GM18508 (cell line): ENCODE measurements around the gene ITIH4.

Experiments
- ATAC-seq: cut with Tn5 transposase; IDR thresholded peaks from one replicate; pipeline ENCODE4 v1.9.1; 2021; ENCODE audit warnings: moderate number of reproducible peaks; ENCODE audit not compliant: insufficient read depth, unreplicated experiment

The ITIH4 gene

GRCh38 chr3:52830535-52831258, at the start of gene ITIH4:
Gene ITIH4, minus strand, starts transcription at chr3:52830672. Its CDS starts 30 bp downstream, at chr3:52830642.
- no peak for ATAC-seq

GRCh38 chr3:52880047-52880446, 49.6 kb upstream of the ITIH4 start:
- no peak for ATAC-seq

GRCh38 chr3:52879581-52879980, 49.1 kb upstream of the ITIH4 start:
- ATAC-seq: no peak

DNA sequence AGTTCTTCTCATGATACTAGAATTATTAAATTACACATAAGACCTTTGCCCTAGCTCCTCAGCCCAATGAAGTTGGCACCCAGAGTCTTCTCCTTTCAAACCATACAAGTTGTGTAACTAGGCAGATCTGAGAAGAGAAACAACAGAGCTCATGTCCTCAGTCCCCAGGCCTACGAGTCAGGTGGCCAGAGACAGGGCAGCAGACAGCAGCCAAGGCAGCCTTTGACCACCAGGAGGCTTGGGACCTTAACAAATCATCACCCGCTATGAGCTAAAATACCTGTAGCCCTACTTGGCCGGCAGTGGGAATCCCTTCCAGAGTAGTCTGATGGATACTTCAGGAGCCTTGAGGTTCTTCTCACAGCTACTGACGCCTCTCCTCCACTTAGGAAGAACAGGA, 48.6 kb upstream of the ITIH4 start:
- ATAC-seq: no peak

DNA sequence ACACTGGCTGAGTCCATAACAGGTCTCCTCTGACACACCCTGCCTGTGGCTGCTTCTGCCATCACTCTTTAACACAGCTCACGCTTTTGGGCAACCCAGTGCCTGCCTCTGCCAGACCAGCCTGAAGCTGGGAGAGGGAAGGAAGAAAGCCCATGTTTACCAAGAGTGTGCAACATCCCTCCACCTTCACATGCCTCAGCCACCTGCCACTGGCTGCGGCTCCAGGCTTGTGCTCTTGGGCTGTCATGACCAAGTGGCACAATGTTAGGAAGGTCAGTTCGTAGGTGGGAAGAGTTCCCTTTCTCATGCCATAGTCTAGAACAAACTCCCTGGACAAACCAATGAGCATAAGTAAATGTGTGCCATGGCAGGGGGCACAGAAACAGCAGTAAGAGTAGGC, 46.6 kb upstream of the ITIH4 start:
- no peak for ATAC-seq

GRCh38 chr3:52874864-52875587, 44.6 kb upstream of the ITIH4 start:
- no peak for ATAC-seq

DNA sequence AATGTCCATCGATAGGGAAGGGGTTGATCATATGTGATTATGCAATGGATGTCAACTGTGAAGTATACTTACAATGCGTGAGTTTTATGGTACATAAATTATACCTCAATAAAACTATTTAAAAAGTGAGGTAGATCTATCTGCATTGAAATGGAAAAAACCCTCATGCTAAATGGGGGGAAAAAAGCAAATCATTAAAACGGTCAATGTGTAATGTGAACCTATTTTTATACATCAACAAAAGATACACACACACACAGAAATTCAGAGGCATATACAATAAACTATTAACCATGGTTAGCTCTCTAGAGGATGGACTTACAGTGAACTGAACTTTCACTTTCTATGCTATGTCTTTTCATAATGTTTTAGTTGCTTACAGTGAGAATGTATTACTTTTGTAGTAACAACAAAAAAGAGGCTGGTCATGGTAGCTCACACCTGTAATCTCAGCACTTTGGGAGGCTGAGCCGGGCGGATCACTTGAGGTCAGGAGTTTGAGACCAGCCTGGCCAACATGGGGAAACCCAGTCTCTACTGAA, 43.8 kb upstream of the ITIH4 start:
- no peak for ATAC-seq

DNA sequence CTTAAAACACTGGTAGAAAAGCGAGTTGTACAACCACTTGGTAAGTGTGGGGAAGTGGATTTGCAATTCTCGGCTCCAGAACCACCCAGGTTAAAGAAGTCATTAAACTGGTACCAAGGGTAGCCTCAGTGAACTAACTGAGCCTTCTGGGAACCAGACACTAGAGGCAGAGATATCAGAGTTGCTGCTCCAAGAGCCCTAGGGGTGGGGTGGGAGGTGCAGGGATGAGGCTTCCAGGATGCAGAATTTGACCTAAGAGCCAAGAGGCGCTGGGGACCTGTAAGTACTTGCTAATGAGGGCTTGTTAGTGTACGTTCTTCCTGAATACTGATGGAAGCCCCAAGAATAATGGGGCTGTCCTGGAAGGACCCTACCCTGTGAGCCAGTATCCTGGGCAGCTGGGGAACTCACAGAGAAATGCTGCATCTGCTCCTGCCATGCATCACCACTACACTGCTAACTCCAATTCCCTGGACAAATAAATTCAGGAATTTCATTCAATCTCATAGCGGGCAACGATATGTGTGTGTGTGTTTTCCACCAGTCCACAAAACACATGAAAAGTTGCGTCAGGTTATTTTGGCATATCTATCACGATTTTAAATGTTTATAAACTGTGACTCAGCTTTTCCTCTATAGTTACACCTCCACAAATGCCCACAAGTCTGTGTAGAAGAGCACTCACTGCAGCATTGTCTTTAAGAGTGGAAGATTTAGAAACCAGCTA, 43.1 kb upstream of the ITIH4 start:
- no peak for ATAC-seq

DNA sequence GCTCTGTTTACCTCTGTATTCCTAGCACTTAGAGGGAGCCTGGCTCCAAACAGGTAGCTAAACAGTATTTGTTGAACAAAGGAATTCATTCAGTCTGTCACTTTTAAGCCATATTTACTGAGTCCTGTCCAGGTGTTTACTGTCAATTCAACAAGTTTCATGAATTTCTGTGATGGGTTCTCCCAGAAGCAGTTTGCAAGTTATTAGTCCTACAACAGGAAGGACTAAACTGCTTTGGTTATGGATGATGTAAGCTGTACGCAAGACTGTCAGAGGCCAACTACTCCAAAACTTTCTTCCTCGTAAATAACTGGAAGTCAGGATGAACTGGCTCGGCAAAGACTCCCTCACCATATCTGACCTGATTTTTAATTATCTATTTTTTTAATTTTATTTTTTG, 41.8 kb upstream of the ITIH4 start:
- ATAC-seq: no peak

- ATAC-seq: no peak
Observed at GRCh38 chr3:52871761-52872160, 41.3 kb upstream of the ITIH4 start.

DNA sequence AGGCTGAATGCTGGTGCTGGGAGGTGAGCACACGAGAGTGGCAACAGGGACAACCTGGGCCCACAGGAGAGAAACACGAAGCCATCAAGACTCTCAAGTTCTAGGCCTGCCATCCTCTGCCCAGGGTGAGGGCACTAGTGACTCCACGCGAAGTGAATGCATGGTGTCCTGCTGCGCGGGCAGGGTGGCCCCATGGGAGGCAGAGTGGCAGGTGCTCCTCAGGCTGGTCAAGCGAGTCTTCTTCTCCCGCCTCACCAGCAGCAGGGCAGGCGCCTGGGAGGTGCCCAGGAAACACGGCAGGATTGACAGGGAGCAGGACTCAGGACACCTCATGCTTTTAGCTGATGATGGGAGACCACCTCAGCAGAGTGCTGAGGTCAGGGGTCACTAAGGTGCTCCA, 40.0 kb upstream of the ITIH4 start:
- ATAC-seq: no peak

DNA sequence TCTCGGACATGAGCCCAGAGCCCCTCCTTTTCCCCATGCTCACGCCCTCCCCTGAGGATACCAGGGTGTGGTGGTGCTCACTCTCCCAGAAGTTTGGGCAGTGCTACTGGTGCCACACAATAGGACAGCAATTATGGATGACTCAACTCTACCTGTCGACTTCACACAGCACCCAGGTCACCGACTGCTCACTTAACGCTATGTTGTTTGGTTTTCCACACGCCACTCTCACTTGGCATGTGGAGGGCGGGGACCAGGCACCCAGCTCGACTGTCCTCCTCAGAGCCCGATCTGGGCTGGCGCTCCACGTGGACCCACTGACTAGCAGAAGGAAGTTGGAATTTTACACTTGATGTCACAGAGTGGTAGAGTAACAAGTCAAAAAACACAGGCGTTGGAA, 36.0 kb upstream of the ITIH4 start:
- no peak for ATAC-seq

GRCh38 chr3:52865994-52866393, 35.5 kb upstream of the ITIH4 start:
- no peak for ATAC-seq

DNA sequence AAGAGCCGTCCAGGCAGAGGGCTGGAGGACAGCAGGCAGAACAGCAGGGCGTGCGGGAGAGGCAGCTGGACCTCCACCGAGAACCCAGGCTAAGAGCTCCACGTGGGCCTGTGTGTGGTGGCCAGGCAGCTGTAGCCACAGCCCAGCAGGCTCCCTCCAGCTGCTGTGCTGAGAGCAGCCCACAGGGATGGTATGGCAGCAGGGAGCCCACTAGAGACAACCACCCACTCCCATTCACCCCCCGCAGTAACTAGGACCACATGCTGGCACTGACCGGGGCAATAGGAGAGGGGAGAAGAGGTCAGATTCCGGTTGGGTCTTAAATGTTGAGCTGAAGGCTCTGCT, 29.9 kb upstream of the ITIH4 start:
- no peak for ATAC-seq

DNA sequence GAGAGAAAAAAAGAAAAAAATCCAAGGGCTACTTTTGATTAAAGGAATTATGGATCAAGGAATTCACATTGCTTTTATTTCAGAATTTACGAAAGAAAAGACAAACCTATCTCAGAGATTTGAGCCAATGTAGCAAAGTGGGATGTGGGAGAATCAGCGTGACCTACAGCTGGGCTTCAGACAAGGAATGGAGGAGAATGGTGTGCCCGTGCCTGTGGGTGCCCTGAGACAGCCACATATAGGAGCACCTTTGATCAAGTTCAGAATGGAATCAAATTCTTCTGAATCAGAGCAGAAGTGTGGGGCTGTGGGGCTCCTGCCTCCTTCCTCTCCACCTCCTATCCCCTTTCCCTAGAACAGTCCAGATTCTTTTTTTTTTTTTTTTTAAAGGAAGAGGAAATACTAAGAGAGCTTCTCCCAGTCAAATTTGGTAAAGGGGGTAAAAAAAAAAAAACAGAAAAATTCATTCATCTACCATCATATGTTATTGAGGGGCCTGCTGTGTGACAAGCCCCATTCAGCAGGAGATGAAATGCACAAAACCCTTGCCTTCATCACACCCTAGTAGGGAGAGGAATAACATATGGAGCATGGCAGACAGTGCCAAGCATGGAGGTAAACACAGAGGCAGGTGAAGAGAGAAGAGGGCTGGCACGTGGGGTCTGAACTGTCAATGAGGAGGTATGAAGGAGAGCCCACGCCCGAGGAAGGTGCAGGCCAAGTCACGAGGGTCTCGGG, 29.4 kb upstream of the ITIH4 start:
- no peak for ATAC-seq

GRCh38 chr3:52857864-52858263, 27.4 kb upstream of the ITIH4 start:
- no peak for ATAC-seq

DNA sequence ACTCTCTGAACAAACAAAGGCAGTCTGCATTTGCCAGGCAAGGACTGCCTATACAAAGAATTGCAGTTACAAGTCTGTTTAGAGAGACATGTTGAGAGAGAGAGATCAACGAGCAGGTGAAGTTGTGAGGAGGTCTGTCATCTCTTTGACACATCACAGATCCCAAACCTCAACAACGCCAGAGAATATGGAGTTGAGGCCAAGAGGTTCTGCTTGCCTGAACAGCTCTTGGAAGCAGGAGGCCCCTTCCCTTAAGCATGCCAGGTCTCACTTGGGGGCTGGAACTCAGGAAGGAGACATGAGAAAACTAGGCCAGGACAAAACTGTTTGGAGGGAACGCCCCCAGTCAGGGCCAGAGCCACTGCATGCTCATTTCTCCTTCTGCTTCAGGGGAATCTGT, 26.7 kb upstream of the ITIH4 start:
- no peak for ATAC-seq

- no peak for ATAC-seq
Observed at GRCh38 chr3:52856666-52857065, 26.2 kb upstream of the ITIH4 start.

DNA sequence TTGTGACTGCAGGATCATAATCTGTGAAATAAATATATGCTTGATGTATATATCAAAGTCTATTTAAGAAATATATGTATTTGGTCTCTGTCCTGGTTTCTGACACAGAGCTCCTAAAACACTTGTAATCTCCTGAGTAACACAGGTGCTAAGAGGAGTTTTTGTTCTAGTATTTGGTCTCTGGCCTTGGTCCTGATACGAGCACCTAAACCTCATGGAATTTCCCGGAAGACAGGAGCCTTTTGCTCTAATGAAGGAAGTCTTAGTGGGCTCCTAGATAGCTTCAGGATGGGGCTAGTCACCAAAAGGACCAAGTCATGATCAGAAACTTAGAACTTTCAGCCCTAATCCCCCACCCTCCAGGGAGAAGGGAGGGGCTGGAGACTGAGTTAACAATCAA, 23.5 kb upstream of the ITIH4 start:
- ATAC-seq: no peak

DNA sequence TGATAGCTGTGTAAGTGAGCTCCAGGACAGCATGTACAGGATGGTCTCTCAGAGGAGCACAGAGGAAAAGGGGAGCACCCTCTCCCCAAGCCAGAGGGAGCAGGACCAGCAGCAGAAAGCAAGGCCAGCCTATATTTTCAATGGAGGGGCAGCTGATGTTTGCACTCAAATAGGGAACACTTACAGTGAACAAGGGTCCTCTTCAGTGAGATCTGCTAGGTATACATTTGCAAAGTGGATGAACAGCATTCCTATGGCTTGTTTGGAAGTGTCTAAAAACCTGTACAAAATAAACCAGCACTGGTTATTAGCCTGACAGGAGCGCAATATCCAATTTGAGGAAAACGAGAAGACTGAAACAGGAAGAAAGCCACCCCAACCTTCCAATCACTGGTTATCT, 21.9 kb upstream of the ITIH4 start:
- ATAC-seq: no peak

GRCh38 chr3:52851348-52851747, 20.9 kb upstream of the ITIH4 start:
- no peak for ATAC-seq
